Activated T-helper 1 cell treated with anti-CD3 and anti-CD28 coated beads, Interleukin-12 subunit alpha, Interleukin-12 subunit beta, Interleukin-2, Interleukin-4 antibody, amounts not matched to agents 30 ng/mL and 10 ng/mL and 1 ng/mL, durations not matched to agents 14 hours and 24 hours and 36 hours (primary cell): ENCODE results near the gene SMG9. TPM values are rescaled to one million over a fixed set of nuclear protein-coding genes. Genes with fewer than 3 reads are reported as not detected.

Experiments
- DNase-seq: peaks from one replicate; pipeline ENCODE4 v3.0.0; 2021; ENCODE audit warnings: low spot score
- H3K27ac Mint-ChIP-seq: one replicate; pipeline ENCODE4 v1.8.0; 2021; ENCODE audit warnings: mild to moderate bottlenecking, mixed read lengths
- H3K27me3 Mint-ChIP-seq: one replicate; pipeline ENCODE4 v1.8.0; 2022; ENCODE audit warnings: mild to moderate bottlenecking, moderate library complexity, mixed read lengths; ENCODE audit not compliant: insufficient read depth
- H3K36me3 Mint-ChIP-seq: one replicate; pipeline ENCODE4 v1.8.0; 2021; ENCODE audit warnings: low read depth, mixed read lengths
- H3K4me1 Mint-ChIP-seq: one replicate; pipeline ENCODE4 v1.8.0; 2021; ENCODE audit warnings: low read depth, mixed read lengths
- H3K4me3 Mint-ChIP-seq: one replicate; pipeline ENCODE4 v1.8.0; 2021; ENCODE audit warnings: mild to moderate bottlenecking, moderate library complexity, mixed read lengths
- H3K9me3 Mint-ChIP-seq: one replicate; pipeline ENCODE4 v1.8.0; 2021; ENCODE audit warnings: mixed read lengths
- intact Hi-C: fragments of 100-400 bp; cut with micrococcal nuclease; formaldehyde crosslinking; loops from one replicate; pipeline ENCODE4 v1.15.1; 2024
- total RNA-seq: library from RNA; stranded (reverse); gene quantifications from 2 replicates; pipeline ENCODE4 v1.2.3, GENCODE V29; 2022

The SMG9 gene
- total RNA-seq, 1 donor from 2014 or later = 89.2 TPM

DNA sequence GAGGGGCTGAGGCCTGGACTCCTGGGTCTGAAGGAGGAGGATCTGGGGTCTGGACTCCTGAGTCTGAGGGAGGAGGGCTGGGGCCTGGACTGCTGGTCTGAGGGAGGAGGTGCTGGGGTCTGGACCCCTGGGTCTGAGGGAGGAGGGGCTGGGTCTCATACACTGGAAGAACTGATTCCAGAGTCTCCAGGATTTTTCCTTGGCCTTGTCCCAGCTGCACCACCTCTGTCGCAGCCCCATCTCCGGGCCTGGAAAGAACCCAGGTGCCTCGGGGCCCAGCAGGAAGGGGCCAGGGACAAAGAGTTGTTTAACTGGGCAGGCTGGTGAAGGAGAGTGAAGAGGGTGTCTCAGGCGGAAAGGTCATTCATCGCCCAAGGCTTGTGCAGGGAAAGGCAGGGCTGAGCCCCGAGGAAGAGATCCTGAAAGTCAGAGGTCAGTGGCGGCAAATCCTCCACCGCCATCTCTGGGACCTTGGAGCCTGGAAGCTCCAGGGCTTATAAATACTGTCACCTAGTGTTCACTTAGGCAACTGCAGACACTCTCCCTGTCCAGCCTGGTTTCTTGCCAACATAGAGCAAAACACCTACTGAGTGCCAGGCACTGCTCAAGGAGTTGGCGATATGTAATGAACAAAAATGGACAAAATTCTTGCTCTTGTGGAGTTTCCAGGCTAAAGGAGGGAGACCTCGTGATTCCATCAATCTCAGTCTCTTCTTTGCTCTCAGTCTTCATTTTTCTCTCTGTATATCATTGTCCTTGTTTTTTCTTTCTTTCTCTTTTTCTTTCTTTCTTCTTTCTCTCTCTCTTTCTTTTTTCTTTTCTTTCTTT is 30.4 kb upstream of the SMG9 start:
- Mint-ChIP-seq H3K9me3 (no peaks in the 10 kb centered on the region), H3K4me1 (peaks cover 41% of the 10 kb centered on the region), H3K4me3 (peak overlapping the region; percentile 66), H3K27me3 (no peaks in the 10 kb centered on the region), H3K27ac (peak overlapping the region; percentile 92), H3K36me3 (peaks cover 2% of the 10 kb centered on the region)
- peak; percentile 51 for DNase-seq
- intact Hi-C loops = loop anchor here (1.0 kb wide), 4 partner anchors 24 to 166 kb away; partner anchors contain the start of gene ZNF428

DNA sequence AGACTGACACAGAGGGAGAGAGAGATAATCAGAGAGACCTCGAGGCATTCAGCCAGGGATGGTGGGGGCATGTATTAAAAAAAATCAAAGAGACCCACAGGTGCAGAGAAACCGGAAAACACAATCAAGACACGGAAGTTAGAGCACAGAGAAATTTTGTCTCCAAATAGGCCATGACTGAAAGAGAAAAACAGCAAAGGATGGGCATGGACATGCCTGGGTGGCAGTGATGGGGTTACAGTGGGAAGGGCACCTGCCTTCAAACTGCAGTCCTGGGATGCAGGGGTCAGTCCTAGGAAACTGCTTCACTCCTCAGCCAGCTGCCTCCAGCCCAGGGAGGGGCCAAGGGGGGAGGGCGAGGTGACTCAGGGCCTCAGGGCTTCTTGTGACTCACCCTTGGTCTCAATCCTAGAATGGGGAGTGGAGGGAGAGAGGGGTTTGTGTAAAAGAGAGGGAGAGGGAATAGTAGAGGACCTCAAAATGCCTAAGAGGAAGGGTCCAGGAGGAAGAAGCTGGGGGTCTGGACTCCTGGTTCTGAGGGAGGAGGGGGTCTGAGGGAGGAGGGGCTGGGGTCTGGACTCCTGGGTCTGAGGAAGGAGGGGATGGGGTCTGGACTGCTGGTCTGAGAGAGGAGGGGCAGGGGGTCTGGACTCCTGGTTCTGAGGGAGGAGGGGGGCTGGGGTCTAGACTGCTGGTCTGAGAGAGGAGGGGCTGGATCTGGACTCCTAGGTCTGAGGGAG is 29.6 kb upstream of the SMG9 start:
- Mint-ChIP-seq H3K9me3 (no peaks in the 10 kb centered on the region), H3K4me1 (peaks cover 46% of the 10 kb centered on the region), H3K36me3 (peaks cover 7% of the 10 kb centered on the region), H3K27me3 (no peaks in the 10 kb centered on the region), H3K4me3 (peak overlapping the region; percentile 28), H3K27ac (peak overlapping the region; percentile 92)
- DNase-seq = peak; percentile 30
- intact Hi-C loops = loop anchor here (1.0 kb wide), 1 partner anchor 165 kb away; the partner anchor contains the start of gene ZNF428

DNA sequence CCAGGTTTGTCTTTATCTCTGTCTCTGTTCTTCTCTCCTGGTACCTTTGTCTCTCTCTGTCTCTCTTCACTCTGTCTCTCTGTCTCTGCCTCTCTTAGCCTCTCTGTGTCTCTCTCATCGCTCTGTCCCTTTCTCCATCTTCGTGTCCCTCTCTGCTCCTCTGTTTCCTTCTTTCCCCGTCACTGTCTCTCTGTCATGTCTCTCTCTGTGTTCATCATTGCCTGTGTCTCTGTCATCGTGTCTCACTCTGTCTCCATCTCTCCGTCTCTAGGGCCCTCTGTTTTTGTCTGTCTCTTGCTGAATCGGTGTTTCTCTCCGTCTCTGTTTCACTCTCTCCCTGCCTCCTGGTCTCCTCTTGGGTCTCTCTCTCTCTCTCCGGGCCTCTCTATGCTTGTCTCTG is 28.9 kb upstream of the SMG9 start:
- no peaks in the 10 kb centered on the region for H3K27me3 Mint-ChIP-seq
- peak overlapping the region; percentile 92 for H3K27ac Mint-ChIP-seq
- H3K4me3 Mint-ChIP-seq = peak overlapping the region; percentile 28
- no peaks in the 10 kb centered on the region for H3K9me3 Mint-ChIP-seq
- no peak for DNase-seq
- intact Hi-C loops = loop anchor here (1.0 kb wide), 1 partner anchor 164 kb away; the partner anchor contains the start of gene ZNF428
- peaks cover 10% of the 10 kb centered on the region for H3K36me3 Mint-ChIP-seq
- H3K4me1 Mint-ChIP-seq = peaks cover 51% of the 10 kb centered on the region

GRCh38 chr19:43782689-43783231 is 28.0 kb upstream of the SMG9 start:
- peak overlapping the region; percentile 92 for H3K27ac Mint-ChIP-seq
- peak overlapping the region; percentile 68 for H3K4me3 Mint-ChIP-seq

DNA sequence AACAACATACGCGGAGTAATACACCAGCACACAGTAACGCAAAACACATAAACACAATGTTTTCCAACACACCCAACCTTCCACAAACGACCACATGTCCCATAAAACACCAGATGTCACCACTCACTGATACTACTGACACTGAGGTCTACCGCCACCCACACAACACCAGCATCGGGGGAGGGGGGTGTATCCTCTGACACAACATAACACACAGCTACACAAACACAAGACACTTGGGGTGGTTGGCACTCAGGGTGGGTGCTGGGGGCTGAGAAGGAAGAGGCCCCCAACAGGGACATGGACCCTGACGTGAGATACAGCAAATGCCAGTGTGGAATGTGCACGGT is 27.5 kb upstream of the SMG9 start:
- no peak for DNase-seq
- peak overlapping the region; percentile 92 for H3K27ac Mint-ChIP-seq
- peaks cover 15% of the 10 kb centered on the region for H3K36me3 Mint-ChIP-seq
- no peaks in the 10 kb centered on the region for H3K9me3 Mint-ChIP-seq
- H3K4me1 Mint-ChIP-seq = peaks cover 65% of the 10 kb centered on the region
- peak overlapping the region; percentile 68 for H3K4me3 Mint-ChIP-seq
- intact Hi-C loops = no loop called here
- no peaks in the 10 kb centered on the region for H3K27me3 Mint-ChIP-seq

More at GRCh38 chr19:43782689-43783231, 28.0 kb upstream of the SMG9 start:
- H3K4me1 Mint-ChIP-seq = peaks cover 60% of the 10 kb centered on the region
- H3K9me3 Mint-ChIP-seq = no peaks in the 10 kb centered on the region
- H3K36me3 Mint-ChIP-seq = peaks cover 13% of the 10 kb centered on the region
- intact Hi-C loops = no loop called here
- H3K27me3 Mint-ChIP-seq = no peaks in the 10 kb centered on the region
- DNase-seq = no peak

GRCh38 chr19:43781630-43782310 is 27.0 kb upstream of the SMG9 start:
- Mint-ChIP-seq H3K4me3 (peak overlapping the region; percentile 85), H3K27ac (peak overlapping the region; percentile 92), H3K4me1 (peaks cover 70% of the 10 kb centered on the region), H3K27me3 (no peaks in the 10 kb centered on the region), H3K9me3 (no peaks in the 10 kb centered on the region), H3K36me3 (peaks cover 19% of the 10 kb centered on the region)
- intact Hi-C loops = loop anchor here (1.0 kb wide), 4 partner anchors 16 to 113 kb away; partner anchors contain the start of gene SMG9
- no peak for DNase-seq

DNA sequence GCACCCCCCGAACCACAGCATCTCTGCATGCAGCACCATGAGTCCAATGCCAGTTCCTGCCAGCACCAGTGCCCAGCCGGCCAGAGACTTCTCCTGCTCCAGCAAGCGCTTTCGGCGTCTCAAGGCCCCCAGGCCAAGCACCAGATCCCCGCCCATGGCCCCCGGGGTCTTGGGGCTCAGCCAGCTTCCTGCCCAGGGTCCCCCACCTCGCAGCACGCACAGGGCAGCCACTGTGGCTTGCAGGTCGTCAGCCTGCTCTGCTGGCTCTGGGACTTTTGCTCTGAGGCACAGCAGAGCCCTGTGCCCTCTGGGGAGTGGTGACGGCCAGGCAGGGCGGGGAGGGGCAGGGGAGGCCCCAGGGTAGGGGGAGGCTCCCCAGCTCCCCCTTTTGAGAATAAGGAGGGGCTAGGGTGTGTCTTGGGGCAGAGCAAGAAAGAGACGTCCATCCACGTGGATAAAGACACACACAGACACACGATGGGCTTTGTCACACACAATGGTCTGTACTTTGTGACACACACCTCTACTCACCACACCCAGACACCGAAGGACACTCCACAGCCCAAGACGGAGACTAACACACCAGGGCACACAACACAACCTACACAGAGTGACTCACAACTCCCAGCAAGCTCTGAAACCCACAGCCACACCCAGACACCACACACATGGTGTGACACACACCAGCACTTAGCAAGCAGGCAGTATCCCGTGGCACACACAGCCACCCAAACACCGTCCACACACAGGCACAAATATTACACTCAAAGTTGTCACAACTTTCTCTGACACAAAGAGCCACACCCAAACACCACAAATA is 26.2 kb upstream of the SMG9 start, which contains the start of gene KCNN4:
Gene KCNN4, minus strand, starts transcription at position 268 of the 820 bp plus-strand sequence. Its CDS starts 112 bp downstream, at position 156.
- DNase-seq = peak; percentile 59
- peaks cover 26% of the 10 kb centered on the region for H3K36me3 Mint-ChIP-seq
- peaks cover 78% of the 10 kb centered on the region for H3K4me1 Mint-ChIP-seq
- no peaks in the 10 kb centered on the region for H3K9me3 Mint-ChIP-seq
- peak within 1 kb of the TSS; percentile 85 for H3K4me3 Mint-ChIP-seq
- intact Hi-C loops = loop anchor here (1.0 kb wide), 5 partner anchors 16 to 113 kb away; partner anchors contain the start of gene SMG9
- H3K27ac Mint-ChIP-seq = peak within 1 kb of the TSS; percentile 97
- H3K27me3 Mint-ChIP-seq = no peaks in the 10 kb centered on the region

DNA sequence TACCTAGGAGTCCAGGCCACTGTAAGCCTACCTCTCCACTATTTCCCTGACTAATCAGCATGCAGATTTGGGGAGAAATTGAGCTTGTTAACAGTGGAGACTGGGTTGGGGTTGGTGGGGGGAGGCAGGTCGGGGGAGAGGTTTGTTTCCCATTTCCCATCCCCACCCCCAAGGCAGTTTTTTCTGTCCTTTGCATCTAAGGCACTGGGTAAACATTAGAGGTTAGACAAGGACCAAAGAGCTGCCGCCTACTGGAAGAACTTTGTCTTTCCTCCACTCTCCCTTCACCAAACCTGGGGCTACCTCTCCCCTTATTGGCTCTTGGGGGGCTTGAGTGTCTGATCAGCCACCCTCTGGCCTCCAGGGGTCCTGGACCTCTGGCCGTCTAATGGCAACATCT is 25.1 kb upstream of the SMG9 start:
- intact Hi-C loops = loop anchor here (1.0 kb wide), 1 partner anchor 35 kb away; no protein-coding TSS in a partner anchor
- H3K4me1 Mint-ChIP-seq = peaks cover 83% of the 10 kb centered on the region
- H3K27ac Mint-ChIP-seq = peak overlapping the region; percentile 97
- no peak for DNase-seq
- H3K36me3 Mint-ChIP-seq = peaks cover 32% of the 10 kb centered on the region
- no peaks in the 10 kb centered on the region for H3K27me3 Mint-ChIP-seq
- peak overlapping the region; percentile 85 for H3K4me3 Mint-ChIP-seq
- no peaks in the 10 kb centered on the region for H3K9me3 Mint-ChIP-seq

DNA sequence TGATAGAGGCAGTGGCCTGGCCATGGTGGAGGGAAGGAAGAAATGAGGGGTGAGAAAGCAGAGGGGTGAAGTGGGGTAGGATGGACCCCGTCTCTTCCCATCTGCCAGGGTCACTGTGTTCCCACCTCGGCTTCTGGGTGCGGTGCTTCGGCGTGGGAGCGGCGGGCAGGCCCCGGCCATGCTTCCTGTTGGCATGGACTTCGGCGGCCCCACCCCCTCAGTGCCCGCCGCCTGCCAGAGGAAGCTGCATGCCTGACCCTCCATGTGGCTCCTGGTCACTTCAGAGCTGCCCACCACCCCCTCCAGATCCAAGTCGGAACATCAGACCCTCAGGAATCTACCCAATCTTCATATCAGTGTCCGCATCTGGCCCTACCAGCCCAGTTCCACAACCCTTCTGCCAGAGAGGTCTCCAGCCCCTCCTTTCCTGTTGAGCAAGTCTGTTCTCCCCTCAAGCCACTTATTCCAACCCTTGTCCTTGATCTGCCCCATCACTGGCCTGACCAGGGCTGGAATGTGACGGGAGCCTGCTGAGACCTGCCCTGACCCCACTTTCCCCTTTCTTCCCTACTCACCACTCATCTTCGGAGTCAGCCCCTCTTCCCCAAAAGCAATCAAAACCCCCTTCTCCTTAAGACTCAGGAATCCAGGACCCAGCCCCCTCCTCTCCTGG is 24.5 kb upstream of the SMG9 start:
- Mint-ChIP-seq H3K4me3 (peak overlapping the region; percentile 85), H3K4me1 (peaks cover 77% of the 10 kb centered on the region), H3K9me3 (no peaks in the 10 kb centered on the region), H3K27ac (peak overlapping the region; percentile 97), H3K36me3 (peaks cover 32% of the 10 kb centered on the region), H3K27me3 (no peaks in the 10 kb centered on the region)
- no peak for DNase-seq
- intact Hi-C loops = no loop called here

DNA sequence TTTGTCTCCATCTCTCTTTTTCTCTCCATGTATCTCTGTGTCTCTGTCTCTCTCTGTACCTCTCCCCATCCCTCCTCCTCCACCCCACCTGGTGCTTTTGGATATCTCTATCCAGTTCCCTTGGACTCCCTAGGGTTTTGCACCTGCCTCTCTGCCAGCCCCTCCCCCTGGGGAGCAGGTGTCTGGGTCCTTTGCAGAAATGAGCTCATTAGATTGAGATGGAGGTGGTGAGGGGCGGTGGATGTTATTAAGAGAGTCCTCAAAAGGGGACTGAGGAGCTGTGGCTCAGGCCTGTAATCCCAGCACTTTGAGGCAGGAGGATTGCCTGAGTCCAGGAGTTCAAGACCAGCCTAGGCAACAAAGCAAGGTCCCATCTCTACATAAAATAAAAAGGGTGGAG is 23.9 kb upstream of the SMG9 start:
- Mint-ChIP-seq H3K4me3 (peak overlapping the region; percentile 85), H3K27me3 (no peaks in the 10 kb centered on the region), H3K36me3 (peaks cover 33% of the 10 kb centered on the region), H3K9me3 (no peaks in the 10 kb centered on the region), H3K4me1 (peaks cover 71% of the 10 kb centered on the region), H3K27ac (peak overlapping the region; percentile 97)
- no peak for DNase-seq
- intact Hi-C loops = no loop called here

- intact Hi-C loops = no loop called here
- Mint-ChIP-seq H3K36me3 (peaks cover 46% of the 10 kb centered on the region), H3K9me3 (no peaks in the 10 kb centered on the region), H3K4me3 (peak overlapping the region; percentile 85), H3K27ac (peak overlapping the region; percentile 97), H3K4me1 (peaks cover 66% of the 10 kb centered on the region), H3K27me3 (no peaks in the 10 kb centered on the region)
- no peak for DNase-seq
Measured at GRCh38 chr19:43777163-43777695, 22.5 kb upstream of the SMG9 start.
